ENCODE measurements around the gene TRIB2.

Gene TRIB2

GRCh38 chr2:12720754-12721378, 4.1 kb downstream of the TRIB2 start:
- DNase-seq (ENCODE audit: low read depth in 2 of 2): no peak

DNA sequence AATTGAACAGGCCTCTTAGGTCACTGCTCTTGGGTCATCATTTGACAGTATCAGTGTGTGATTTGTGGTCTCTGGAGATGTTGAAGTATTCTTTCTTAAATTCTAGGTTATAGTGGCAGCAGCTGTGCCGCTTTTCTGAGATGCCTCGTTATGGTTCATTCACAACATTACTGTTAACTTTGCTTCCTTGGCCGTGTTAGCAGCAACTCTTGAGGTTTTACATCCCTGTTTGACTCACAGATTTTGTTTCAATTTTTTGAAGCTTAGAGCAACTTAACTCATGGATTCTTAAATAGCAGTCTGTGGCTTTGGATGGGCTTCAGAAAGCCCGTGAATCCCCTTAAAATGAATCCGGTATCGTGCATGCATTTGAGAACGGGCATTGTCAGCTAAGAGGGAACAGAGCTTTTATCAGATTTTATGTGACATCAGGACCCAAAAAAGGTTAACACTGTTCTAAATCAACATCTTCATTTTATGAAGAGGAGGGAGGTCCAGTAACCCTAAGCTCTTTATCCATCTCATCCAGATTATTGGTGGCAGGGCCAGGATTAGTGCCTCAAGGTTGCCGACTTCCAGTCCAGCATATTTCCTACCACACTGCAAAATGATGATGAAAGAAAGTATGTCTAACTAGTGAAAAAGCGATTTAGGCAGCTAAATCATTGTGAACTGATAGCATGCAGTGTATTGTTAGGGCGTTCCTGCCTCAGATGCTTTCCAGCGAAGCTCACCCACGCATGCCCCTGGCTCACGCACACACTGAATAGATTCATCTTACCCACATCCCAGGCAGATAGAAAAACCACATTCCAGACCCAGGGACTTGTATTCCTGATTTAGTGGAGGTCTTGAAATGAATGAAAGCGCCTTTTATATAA, 5.1 kb downstream of the TRIB2 start:
- DNase-seq (ENCODE audit: low read depth in 2 of 2): no peak

DNA sequence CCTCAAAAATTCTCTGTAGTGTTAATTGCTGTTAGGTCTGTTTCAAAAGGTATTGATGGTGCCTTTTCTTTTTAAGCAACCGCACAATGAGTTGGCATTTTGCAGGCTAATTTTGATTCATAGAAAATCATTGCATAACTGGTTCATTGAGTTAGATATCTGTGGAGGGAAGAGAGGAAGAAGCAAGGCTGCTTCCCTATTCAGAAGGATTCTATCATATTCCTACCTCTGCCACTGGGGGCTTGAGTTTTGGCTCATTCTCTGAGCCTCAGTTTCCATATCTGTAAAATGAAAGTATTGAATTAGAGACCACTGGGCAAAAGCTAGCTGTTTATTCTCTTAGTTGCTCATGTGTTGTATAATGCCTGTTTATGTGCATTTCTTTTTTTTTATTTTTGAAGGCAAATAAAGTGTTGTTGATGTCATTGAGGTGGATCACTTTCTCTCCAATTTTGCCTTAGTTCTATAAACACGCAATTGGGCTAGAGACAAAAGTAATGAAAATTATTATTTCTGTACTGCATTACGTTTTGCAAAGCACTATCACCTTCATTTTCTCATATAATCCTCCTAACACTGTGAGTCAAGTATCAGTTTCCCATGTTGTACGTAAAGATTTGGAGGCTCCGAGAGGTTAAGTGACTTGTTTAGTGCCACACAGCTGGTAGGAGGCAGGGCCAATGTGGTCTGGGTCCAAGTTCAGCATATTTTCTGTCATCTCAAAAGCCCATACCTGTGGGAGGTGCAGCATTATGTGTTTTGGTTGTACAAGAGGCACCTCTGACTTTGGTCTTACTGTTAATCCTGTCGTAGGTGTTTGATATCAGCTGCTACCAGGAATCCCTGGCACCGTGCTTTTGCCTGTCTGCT, 5.9 kb downstream of the TRIB2 start:
- no peak for DNase-seq (ENCODE audit: low read depth in 2 of 2)

DNA sequence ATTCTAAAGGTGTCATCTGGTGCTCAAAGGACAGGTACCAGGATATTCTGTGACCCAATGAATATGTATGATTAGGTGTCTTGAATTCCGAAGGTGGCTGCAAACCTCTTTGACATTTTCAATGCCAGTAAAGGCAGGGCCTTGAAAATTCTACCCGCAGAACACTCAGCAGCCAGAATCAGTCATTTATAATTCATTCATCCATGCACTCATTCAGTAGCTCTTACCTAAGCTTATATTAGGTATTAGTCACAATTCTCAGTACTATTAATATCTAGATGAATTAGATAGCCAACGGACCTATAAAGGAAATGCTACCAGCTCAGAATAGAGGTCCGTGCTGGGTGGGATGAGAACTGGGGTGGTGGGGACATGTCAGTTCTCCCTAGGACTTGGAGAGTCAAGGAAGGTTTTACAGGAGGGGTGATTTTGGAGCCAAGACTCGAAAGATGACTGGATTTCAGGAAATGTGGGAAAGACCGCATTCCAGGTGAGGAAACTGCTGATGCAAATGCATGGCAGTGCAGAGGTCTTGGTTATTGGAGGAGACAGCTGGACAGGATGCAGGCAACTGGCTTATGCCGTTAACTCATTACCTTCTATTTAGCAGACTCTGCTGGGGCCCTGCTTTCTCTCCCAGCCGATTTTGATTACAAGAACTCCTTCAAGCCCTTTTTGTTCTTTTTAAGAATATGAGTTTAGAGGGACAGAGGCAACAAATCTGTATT, 7.2 kb downstream of the TRIB2 start:
- DNase-seq (ENCODE audit: low read depth in 2 of 2): no peak

- no peak for DNase-seq (ENCODE audit: low read depth in 2 of 2)
Observed at GRCh38 chr2:12725233-12726187, 8.8 kb downstream of the TRIB2 start.

DNA sequence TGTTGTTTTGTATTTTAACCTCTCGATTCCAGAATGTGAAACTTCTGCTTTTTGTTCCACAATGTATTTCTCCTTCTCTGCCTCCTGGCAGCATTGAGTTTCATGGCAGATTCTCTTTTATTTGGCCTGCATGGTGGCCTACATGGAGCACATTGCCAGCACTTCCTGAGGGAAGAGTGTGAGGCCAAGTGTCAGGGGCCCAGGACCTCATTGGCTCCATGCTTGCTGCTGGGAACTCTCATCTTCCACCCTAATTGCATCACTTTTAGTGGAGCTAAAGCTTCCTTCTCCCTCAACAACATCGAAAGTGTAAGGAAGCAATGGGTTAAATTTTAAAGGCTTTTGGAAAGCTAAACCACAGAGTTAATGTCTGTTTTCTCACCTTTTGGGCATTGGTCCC, 9.5 kb downstream of the TRIB2 start:
- DNase-seq (ENCODE audit: low read depth in 2 of 2): no peak

GRCh38 chr2:12727065-12727464, 10.3 kb downstream of the TRIB2 start:
- DNase-seq (ENCODE audit: low read depth in 2 of 2): no peak

- DNase-seq (ENCODE audit: low read depth in 2 of 2): no peak
Observed at GRCh38 chr2:12727641-12728040, 10.9 kb downstream of the TRIB2 start.

DNA sequence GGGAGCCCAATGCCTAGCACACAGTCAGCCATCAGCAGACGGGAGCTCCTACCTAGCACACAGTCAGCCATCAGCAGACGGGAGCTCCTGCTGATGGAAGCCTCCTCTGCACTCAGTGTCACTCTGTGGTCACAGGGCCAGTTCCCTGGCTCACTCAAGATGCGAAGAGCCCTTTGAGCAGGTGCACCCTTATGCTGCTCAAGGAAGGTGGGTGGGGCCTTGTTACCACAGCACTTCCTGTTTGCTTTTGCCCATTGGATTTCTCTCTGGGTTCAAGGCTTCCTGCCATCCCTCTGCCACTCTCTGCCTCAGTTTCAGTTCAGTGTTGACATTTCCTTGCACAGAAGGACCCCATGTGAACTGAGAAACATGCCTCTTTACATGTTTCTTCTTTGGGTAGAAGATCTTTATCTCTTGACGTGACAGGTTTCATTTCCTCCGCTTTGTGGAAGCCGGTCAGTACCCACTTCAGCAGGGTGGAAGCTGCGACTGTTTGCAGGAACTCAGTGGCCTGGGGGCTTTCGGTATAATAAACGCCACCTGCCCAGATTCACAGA, 11.6 kb downstream of the TRIB2 start:
- DNase-seq (ENCODE audit: low read depth in 2 of 2): peak in 1 of 2 donors; percentile 22

DNA sequence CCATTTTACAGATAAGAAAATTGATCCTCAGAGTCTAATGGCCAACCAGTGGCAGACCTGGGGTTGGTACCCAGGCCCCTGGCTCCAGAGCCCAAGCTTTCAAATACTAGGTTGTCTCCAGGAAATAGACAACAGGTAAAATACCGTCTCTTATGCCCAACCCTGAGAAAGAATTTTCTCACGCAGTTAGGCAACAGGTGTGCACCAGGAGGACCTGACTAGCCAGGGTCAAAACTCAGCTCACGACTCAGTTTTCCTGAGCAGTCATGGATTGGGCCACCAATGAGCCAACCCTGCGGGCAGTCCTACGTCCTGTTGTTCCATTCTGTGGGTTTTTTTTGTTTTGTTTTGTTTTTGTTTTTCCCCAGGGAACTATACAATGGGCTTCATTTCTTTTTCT, 13.5 kb downstream of the TRIB2 start:
- no peak for DNase-seq (ENCODE audit: low read depth in 2 of 2)

GRCh38 chr2:12731701-12732280, 15.1 kb downstream of the TRIB2 start:
- DNase-seq (ENCODE audit: low read depth in 2 of 2): no peak

DNA sequence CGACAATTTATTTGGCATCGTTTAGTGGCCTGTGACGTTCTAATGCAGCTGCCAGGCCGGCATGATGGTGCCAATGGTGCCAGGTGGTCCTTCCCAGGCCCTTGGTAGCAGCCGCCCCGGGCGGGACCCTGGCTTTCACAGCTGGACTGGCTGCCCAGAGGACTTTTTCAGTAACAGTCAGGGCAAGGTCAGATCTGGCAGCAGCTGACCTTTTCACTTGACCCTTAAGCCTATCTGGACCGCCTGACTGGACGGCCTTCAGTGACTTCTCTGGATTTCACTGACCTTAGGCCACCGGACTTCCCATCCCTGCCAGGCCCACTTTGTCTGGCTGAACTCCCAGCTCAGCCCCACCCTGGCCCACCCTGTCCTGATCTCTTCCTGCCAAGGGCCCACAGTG, 15.9 kb downstream of the TRIB2 start:
- DNase-seq (ENCODE audit: low read depth in 2 of 2): no peak

GRCh38 chr2:12733846-12734245, 17.1 kb downstream of the TRIB2 start:
- no peak for DNase-seq (ENCODE audit: low read depth in 2 of 2)

GRCh38 chr2:12734914-12735654, 18.3 kb downstream of the TRIB2 start:
- DNase-seq (ENCODE audit: low read depth in 2 of 2): no peak

DNA sequence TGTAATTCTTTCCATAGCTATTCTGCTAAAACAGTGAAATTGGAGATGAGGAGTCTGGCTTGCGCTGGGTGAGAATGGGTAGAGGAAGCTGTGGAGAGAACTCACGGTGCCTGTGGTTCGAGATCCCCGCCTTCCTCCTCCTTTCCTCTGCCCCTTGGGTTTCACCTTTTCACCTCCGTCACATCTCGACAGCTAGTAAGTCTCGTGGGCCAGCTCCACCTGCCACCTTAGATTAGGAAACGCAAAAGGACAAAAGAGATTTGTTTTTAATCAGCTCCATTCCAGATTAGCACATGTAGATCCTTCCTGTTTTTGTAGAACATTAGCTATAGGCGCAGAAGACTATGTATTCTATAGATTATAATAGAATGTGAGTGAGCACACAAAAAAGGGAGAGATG, 20.6 kb downstream of the TRIB2 start:
- DNase-seq (ENCODE audit: low read depth in 2 of 2): no peak

- DNase-seq (ENCODE audit: low read depth in 2 of 2): no peak
Observed at GRCh38 chr2:12737738-12738485, 21.2 kb downstream of the TRIB2 start.

DNA sequence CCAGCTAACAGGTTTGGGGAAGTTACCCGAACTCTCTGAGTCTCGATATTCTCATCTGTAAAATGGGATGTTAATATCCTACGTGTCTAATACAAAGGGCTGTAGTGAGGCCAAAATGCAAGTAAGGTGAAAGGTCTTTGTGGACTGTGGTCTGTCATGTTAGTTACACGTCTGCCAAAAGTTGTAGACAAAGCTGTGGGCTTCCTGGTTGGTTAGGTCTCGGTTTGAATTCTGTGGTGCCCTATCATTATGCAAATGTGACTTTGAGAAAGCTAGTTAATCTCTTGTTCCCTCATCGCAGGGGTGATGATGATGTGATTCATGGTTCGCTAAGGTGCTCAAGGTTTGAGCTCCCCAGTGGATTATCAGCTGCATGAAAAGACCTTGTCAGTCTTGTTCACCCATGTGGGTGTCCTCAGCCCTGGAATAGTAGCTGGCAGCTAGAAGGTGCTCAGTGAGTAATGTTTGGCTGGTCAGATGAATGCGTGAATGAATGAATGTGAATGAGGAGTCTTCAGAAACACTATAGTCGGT, 23.1 kb downstream of the TRIB2 start:
- DNase-seq (ENCODE audit: low read depth in 2 of 2): no peak

GRCh38 chr2:12741380-12741779, 24.6 kb downstream of the TRIB2 start:
- no peak for DNase-seq (ENCODE audit: low read depth in 2 of 2)

Data from stimulated activated CD8-positive, alpha-beta memory T cell treated with anti-CD3 and anti-CD28 coated beads, Interleukin-15, amount 100 ng/mL, for 4 hours (primary cell).